Measurements from ENCODE around the gene AIP.

DNA sequence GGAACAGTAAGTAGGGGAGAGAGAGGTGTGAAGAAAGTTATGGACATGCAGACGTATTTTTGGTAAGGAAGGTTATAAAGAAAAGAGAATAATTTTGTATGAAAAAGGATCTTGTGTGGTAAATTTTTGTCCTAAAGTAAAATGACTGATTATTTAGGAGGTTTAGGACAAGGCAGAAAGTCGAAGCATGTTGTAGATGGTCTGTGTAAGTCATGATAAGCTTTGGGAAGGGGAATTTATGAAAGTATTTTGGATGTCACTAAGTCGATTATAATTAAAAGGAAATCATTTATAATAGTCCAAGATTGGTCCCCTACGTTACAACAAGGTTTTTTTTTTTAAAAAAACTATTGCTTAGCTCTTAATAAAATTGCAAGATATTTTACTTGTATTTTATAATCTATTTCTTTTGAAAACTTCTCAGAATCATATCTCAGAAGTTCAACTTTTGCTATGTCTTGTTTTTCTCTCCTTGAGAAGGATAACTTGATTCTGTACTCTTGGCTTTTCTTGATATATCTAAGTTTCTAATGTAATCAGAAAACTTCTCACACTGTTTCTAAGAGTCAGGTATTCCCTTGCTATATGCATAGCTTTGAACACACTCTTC, 51.3 kb downstream of the AIP start:
- TF ChIP-seq GATA2 (IDR thresholded peaks at IDR 0.05; ENCODE audit: insufficient read depth, insufficient read length, low read depth, low read length), result no peak
- TF ChIP-seq, protein P1, sequence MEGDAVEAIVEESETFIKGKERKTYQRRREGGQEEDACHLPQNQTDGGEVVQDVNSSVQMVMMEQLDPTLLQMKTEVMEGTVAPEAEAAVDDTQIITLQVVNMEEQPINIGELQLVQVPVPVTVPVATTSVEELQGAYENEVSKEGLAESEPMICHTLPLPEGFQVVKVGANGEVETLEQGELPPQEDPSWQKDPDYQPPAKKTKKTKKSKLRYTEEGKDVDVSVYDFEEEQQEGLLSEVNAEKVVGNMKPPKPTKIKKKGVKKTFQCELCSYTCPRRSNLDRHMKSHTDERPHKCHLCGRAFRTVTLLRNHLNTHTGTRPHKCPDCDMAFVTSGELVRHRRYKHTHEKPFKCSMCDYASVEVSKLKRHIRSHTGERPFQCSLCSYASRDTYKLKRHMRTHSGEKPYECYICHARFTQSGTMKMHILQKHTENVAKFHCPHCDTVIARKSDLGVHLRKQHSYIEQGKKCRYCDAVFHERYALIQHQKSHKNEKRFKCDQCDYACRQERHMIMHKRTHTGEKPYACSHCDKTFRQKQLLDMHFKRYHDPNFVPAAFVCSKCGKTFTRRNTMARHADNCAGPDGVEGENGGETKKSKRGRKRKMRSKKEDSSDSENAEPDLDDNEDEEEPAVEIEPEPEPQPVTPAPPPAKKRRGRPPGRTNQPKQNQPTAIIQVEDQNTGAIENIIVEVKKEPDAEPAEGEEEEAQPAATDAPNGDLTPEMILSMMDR (IDR thresholded peaks at IDR 0.05; ENCODE audit: extremely low read depth in 1 of 2, insufficient read depth in 1 of 2, low read depth in 1 of 2, low read length in 2 of 2), result no peak
- no peak for TF ChIP-seq MYC (IDR thresholded peaks at IDR 0.05; ENCODE audit: low read depth, low read length)

Data from endothelial cell of umbilical vein (primary cell).